Stimulated activated naive B cell treated with anti-CD40 and anti-IgM and Interleukin-4, amounts not matched to agents 10 μg/mL and 1 μg/mL and 100 μg/mL, for 72 hours (primary cell): ENCODE data around the gene FHIT.
A peak's percentile ranks its signal among the peaks of the same experiment; 100 is the strongest.

ENCODE experiments used
- ATAC-seq, 2 donors: fragments of 150-1000 bp; cut with Tn5 transposase; replicated peaks; 2 replicates each; pipeline ENCODE4 v1.10.0; 2021; ENCODE audit warnings: moderate library complexity in 1 of 2
- DNase-seq: peaks from one replicate; pipeline ENCODE4 v3.0.0; 2021
- H3K27ac Mint-ChIP-seq: one replicate; pipeline ENCODE4 v1.8.0; 2022; ENCODE audit warnings: mild to moderate bottlenecking, mixed read lengths
- H3K27me3 Mint-ChIP-seq, 2 donors: one replicate each; pipeline ENCODE4 v1.8.0; 2022; ENCODE audit warnings: mixed read lengths in 2 of 2
- H3K36me3 Mint-ChIP-seq, 2 donors: one replicate each; pipeline ENCODE4 v1.8.0; 2022; ENCODE audit warnings: mixed read lengths in 2 of 2, mild to moderate bottlenecking in 1 of 2
- H3K4me1 Mint-ChIP-seq, 2 donors: one replicate each; pipeline ENCODE4 v1.8.0; 2022; ENCODE audit warnings: mixed read lengths in 2 of 2, mild to moderate bottlenecking in 1 of 2
- H3K4me3 Mint-ChIP-seq, 2 donors: one replicate each; pipeline ENCODE4 v1.8.0; 2022; ENCODE audit warnings: mild to moderate bottlenecking in 2 of 2, mixed read lengths in 2 of 2, moderate library complexity in 1 of 2
- H3K9me3 Mint-ChIP-seq, 2 donors: one replicate each; pipeline ENCODE4 v1.8.0; 2022; ENCODE audit warnings: mixed read lengths in 2 of 2, mild to moderate bottlenecking in 1 of 2

Gene FHIT

DNA sequence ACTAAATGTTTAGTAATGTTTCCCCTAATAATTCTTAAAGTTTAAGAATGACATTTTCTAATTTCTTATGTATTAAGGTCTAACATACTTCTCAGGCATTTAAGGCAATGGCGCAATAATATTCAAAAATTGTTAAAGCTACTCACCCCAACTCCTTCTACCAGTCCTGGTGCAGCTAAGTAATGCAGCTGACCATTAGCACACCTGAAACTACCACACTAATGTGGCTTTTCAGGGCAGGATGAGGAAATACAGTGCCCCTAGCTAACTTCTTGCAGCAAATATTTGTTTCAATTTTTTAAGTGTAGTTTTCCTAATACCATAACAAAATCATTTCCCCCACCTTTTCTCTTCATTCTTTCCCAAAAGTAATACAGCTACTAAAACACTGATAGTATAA is 827.7 kb downstream of the FHIT start:
- DNase-seq (no peak), ATAC-seq (no peak)
- Mint-ChIP-seq H3K27me3 (no peaks in the 10 kb centered on the region), H3K36me3 (no peaks in the 10 kb centered on the region), H3K4me1 (peaks cover 0 to 9% of the 10 kb centered on the region in 2 donors), H3K9me3 (no peaks in the 10 kb centered on the region), H3K27ac (no peak overlapping the region), H3K4me3 (no peak overlapping the region)

DNA sequence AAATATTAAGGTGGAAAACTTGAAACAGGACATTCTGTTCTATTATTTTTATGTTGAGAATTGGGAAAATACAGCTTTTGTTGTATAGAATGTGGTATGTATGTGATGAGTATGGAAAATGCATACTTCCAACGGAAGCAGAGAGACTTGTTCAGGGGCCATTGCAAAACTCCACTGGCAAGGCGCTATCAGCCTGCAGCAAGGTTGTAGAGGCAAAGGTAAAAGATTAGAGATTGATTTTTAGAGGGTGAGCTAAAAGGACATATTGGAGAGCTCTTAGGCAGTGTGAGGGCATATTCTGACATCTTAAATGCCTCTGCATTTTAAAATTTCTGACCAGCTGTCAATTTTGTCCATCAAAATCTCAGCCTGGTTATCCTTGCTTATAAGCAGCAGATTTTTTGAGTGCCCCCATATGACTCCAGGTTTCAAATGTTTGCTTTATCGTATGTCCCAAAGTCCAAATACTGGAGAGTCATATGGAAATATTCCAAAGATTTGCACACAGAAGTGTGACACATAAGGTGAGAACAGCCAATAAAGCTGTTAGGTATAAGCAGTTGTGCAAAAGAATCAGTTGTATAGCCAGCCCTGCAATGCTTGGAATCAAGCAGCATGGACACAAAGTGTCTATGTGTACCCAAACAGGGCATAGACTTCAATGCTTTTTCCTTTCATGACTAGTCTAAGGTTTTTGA is 829.4 kb downstream of the FHIT start:
- no peak overlapping the region for H3K27ac Mint-ChIP-seq
- ATAC-seq, result no peak
- H3K36me3 Mint-ChIP-seq, result no peaks in the 10 kb centered on the region
- H3K4me3 Mint-ChIP-seq, result no peak overlapping the region
- H3K9me3 Mint-ChIP-seq, result no peaks in the 10 kb centered on the region
- DNase-seq, result no peak
- H3K27me3 Mint-ChIP-seq, result no peaks in the 10 kb centered on the region
- peaks cover 0 to 9% of the 10 kb centered on the region in 2 donors for H3K4me1 Mint-ChIP-seq

DNA sequence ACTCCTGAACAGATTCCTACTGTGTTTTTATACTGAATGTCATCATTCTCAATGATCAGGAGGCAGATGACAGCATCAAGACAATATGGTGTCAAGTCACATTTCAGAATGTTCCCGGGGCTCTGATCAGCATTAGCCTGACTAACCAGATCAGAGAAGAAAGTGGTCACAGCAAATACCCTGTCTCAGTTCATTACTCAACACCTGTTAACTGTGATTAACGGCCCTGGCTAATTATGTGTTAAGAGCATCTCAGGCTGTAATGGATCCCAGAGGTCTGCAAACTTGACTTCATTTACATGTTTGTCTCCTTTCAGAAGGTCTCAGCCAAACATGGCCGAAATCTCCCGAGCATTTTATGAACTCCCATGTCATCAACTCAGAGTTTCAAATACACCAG is 833.7 kb downstream of the FHIT start:
- Mint-ChIP-seq H3K4me1 (peaks cover 0 to 9% of the 10 kb centered on the region in 2 donors), H3K27ac (no peak overlapping the region), H3K36me3 (peaks cover 4 to 5% of the 10 kb centered on the region in 2 donors), H3K4me3 (no peak overlapping the region), H3K27me3 (no peaks in the 10 kb centered on the region), H3K9me3 (peaks cover 3 to 5% of the 10 kb centered on the region in 2 donors)
- ATAC-seq (no peak), DNase-seq (no peak)

DNA sequence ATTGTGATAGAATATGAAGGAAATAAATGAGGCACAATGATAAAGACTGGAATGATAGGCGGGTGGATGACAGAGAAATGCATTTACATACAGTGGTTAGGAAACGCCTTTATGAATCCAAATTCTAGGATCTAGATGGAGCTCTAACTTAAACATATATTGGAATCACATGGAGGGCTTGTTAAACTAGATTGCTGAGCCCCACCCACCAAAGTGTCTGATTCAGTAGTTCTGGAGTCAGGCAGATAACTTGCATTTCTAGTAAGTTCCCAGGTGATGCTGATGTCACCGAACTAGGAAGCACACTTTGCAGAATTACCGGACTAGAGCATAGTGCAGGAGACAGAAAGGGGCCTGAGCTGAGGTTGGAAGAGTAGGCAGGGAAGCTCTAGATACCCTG is 837.2 kb downstream of the FHIT start:
- ATAC-seq (no peak), DNase-seq (no peak)
- no peaks in the 10 kb centered on the region for H3K27me3 Mint-ChIP-seq
- H3K4me3 Mint-ChIP-seq, result no peak overlapping the region
- peaks cover 0 to 2% of the 10 kb centered on the region in 2 donors for H3K4me1 Mint-ChIP-seq
- peaks cover 3 to 5% of the 10 kb centered on the region in 2 donors for H3K9me3 Mint-ChIP-seq
- H3K36me3 Mint-ChIP-seq, result peaks cover 5 to 6% of the 10 kb centered on the region in 2 donors
- H3K27ac Mint-ChIP-seq, result no peak overlapping the region

DNA sequence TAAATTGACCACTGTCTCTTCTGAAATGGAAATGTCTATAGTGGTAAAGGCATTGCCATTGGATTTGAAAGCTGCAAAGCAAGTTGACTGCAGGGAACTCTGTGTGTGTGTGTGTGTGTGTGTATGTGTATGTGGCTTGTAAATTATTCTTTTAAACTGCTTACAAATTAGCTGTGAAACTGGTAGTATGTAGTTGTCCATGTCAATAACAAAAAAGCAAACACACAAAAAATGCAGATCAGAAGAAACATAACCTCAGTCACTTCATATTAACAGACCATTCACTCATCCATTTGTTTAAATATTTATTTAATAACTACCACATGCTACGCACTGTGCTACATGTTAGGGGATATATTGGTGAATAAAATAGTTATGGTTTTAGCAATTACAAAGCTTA is 837.7 kb downstream of the FHIT start:
- H3K4me3 Mint-ChIP-seq, result no peak overlapping the region
- ATAC-seq (no peak), DNase-seq (no peak)
- peaks cover 3 to 5% of the 10 kb centered on the region in 2 donors for H3K9me3 Mint-ChIP-seq
- H3K27ac Mint-ChIP-seq, result no peak overlapping the region
- no peaks in the 10 kb centered on the region for H3K4me1 Mint-ChIP-seq
- H3K27me3 Mint-ChIP-seq, result no peaks in the 10 kb centered on the region
- peaks cover 5 to 6% of the 10 kb centered on the region in 2 donors for H3K36me3 Mint-ChIP-seq

DNA sequence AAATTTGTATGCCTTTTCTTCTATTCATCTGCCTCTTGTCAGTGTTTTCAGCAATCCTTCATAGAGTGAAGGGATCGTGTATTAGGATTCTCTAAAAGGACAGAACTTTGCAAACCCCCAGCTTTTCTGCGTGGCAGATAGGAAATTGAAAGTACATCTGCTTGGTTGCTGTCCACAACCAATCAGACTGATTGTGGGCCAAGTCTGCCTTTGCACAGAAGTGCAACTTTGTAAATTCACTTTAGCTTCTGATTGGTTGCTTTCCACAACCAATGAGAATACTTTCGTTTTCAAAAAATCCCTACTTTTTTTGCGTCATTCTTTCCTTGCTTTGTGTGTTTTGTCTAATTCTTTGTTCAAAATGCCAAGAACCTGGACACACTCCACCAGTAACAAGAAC is 847.4 kb downstream of the FHIT start:
- H3K27me3 Mint-ChIP-seq, result no peaks in the 10 kb centered on the region
- no peak for DNase-seq
- no peaks in the 10 kb centered on the region for H3K36me3 Mint-ChIP-seq
- H3K27ac Mint-ChIP-seq, result no peak overlapping the region
- H3K4me3 Mint-ChIP-seq, result no peak overlapping the region
- peaks cover 0 to 1% of the 10 kb centered on the region in 2 donors for H3K9me3 Mint-ChIP-seq
- no peak for ATAC-seq
- peaks cover 4 to 5% of the 10 kb centered on the region in 2 donors for H3K4me1 Mint-ChIP-seq

DNA sequence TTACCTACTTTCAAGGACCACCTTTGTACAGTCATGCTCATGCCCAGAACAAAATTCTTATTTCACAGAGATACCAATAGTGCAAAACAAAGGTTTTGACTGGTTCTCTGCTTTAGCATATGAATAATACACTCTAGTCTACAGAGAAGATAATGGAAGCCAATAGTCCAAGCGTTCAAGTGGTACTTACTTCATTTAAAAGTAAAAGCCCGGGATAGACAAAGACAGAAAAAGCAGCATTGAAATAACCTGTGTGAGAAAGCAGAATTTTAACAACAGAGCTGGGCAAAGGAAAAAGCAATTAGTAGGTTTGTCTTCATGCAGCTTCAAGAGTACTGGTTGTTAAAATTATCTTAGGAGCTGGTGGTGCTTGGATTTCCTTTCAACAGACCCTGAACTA is 848.3 kb downstream of the FHIT start:
- no peak for ATAC-seq
- DNase-seq, result no peak
- no peaks in the 10 kb centered on the region for H3K36me3 Mint-ChIP-seq
- H3K4me1 Mint-ChIP-seq, result peaks cover 4 to 5% of the 10 kb centered on the region in 2 donors
- no peak overlapping the region for H3K4me3 Mint-ChIP-seq
- H3K9me3 Mint-ChIP-seq, result peaks cover under 1 to 2% of the 10 kb centered on the region in 2 donors
- no peak overlapping the region for H3K27ac Mint-ChIP-seq
- no peaks in the 10 kb centered on the region for H3K27me3 Mint-ChIP-seq

DNA sequence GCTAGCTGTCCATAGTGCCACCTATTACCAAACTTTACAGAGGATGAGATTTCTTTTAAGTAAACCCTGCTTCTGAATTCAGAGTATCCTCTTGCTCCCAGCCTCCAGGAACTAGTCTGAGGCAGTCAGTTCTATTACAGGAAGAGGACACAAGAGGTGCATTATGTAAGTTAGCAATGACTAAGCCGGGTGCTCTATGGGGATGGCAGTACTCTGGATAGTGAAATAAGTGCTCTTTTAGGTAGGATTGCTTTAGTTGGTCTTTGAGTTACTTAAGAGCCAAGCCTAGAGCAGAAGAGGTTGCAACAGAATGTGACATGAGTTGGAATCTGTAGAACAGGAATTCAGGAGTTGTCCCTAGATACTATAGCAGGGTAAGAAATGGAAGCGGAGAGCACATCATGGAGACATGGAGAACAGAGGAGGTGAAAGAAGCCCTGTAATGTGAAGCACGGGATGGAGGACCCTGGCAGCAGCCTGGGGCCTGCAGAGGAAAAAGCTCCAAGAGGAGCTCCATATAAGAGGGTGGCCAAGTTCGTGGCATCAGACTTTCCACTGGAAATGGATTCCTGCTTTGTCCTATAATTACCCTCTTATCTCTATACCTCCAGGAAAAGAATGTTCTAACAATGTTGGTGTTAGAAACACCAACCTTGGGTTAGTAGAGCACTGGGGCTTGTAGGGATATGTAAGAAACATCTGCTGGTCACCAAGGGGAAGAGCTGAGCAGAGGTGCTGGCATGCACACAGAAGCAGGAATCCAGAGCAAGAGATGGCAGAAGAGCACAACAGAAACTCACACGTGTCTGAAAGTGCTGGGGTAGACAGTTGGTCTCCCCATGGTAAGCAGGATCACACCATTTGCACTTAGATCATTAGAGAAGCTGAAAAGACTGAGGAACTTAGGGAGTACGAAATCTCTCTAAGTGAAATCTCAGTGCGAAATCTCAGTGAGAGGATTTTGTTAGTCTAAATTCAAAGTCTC is 851.1 kb downstream of the FHIT start:
- peaks cover 4 to 5% of the 10 kb centered on the region in 2 donors for H3K4me1 Mint-ChIP-seq
- H3K36me3 Mint-ChIP-seq, result no peaks in the 10 kb centered on the region
- no peak for DNase-seq
- peaks cover 4 to 5% of the 10 kb centered on the region in 2 donors for H3K9me3 Mint-ChIP-seq
- H3K4me3 Mint-ChIP-seq, result no peak overlapping the region
- no peaks in the 10 kb centered on the region for H3K27me3 Mint-ChIP-seq
- H3K27ac Mint-ChIP-seq, result peak overlapping the region; percentile 48
- ATAC-seq, result no peak

DNA sequence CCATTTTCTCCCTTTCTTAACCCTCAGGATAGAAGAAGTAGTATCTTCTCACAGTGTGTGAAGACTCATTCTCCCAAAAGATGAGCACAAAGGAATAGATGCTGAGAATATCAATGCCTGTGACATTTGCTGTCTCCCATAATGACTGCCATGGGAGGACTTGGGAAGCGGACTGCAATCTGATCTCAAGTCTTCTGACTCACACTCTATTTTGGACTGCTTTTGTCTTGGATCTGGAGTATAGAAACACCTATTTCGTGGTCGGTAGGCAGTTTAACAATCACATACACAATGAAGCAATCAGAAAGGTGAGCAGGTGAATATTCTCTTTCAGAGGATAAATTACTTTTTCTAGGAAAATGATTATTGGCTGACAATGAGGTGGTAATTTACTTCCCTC is 852.0 kb downstream of the FHIT start:
- Mint-ChIP-seq H3K4me1 (peaks cover 4 to 5% of the 10 kb centered on the region in 2 donors), H3K27me3 (no peaks in the 10 kb centered on the region), H3K4me3 (no peak overlapping the region), H3K27ac (no peak overlapping the region), H3K9me3 (peaks cover 4 to 5% of the 10 kb centered on the region in 2 donors), H3K36me3 (no peaks in the 10 kb centered on the region)
- ATAC-seq (no peak), DNase-seq (no peak)

DNA sequence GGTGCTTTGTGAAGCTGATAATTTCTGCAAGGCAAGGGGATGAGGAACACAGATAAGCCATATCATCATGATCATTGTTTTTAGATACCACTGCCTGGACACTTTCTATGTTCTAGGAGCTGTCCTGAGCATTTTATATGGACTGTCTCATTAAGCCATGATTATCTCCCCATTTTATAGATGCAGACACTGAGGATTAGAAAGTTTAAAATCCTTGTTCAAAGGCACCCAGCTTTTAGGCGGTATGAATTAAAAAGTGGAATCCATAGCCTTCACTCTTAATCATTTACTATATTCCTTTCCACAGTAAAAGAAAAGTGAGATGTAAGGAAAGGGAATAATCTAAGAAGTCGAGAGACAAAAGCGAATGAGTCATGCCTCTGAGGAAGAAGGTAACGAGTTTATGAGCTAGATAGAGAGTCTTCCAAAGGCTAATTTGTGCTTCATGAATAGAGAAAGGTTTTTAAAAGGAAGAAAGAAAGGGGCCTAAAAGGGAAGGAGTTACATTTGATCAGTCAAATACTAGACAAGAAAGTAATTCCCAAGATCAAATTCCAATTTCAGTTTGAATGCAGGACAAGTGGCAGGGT is 856.0 kb downstream of the FHIT start:
- H3K27me3 Mint-ChIP-seq, result no peaks in the 10 kb centered on the region
- no peak overlapping the region for H3K27ac Mint-ChIP-seq
- H3K4me1 Mint-ChIP-seq, result no peaks in the 10 kb centered on the region
- H3K9me3 Mint-ChIP-seq, result peaks cover 4 to 5% of the 10 kb centered on the region in 2 donors
- no peak for DNase-seq
- H3K4me3 Mint-ChIP-seq, result no peak overlapping the region
- H3K36me3 Mint-ChIP-seq, result no peaks in the 10 kb centered on the region
- ATAC-seq, result no peak

DNA sequence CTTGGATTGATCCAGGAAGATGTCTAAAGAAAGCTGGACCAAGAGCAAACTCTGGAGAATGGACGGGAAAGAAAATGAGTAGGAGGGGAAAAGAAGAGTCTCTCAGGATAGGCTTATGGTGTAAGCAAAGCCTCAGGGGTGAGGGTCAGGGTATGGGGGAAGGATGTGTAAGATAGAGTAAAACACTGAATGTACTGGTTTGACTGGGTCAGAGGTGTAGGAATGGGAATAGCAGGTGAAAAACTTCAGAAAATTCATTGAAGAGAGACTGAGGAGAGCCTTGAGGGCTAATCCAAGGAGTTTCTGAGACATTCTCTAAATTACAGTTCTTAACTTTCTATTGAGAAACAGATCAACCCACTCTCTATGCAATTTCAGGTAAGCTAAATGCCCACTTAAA is 857.3 kb downstream of the FHIT start:
- no peak for DNase-seq
- no peaks in the 10 kb centered on the region for H3K27me3 Mint-ChIP-seq
- no peaks in the 10 kb centered on the region for H3K4me1 Mint-ChIP-seq
- no peaks in the 10 kb centered on the region for H3K36me3 Mint-ChIP-seq
- ATAC-seq, result no peak
- H3K27ac Mint-ChIP-seq, result no peak overlapping the region
- no peak overlapping the region for H3K4me3 Mint-ChIP-seq
- peaks cover 4% of the 10 kb centered on the region in 2 donors for H3K9me3 Mint-ChIP-seq

DNA sequence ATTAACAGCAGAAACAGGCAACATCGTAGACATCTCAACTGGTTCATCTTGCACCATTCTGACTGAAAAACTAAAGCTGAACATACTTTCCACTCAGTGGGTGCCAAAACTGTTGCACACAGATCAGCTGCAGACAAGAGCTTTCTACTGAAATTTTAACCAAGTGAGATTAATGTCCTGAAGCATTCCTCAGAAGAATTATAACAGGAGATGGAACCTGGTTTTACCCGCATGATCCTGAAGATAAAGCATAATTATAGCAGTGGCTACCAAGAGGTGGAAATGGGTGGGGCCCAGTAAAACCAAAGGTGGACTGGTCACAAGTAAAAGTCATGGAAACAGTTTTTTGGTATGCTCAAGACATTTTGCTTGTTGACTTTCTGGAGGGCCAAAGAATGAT is 858.8 kb downstream of the FHIT start:
- H3K27me3 Mint-ChIP-seq, result no peaks in the 10 kb centered on the region
- DNase-seq, result no peak
- ATAC-seq, result no peak
- H3K27ac Mint-ChIP-seq, result no peak overlapping the region
- no peak overlapping the region for H3K4me3 Mint-ChIP-seq
- H3K4me1 Mint-ChIP-seq, result no peaks in the 10 kb centered on the region
- H3K9me3 Mint-ChIP-seq, result no peaks in the 10 kb centered on the region
- no peaks in the 10 kb centered on the region for H3K36me3 Mint-ChIP-seq

DNA sequence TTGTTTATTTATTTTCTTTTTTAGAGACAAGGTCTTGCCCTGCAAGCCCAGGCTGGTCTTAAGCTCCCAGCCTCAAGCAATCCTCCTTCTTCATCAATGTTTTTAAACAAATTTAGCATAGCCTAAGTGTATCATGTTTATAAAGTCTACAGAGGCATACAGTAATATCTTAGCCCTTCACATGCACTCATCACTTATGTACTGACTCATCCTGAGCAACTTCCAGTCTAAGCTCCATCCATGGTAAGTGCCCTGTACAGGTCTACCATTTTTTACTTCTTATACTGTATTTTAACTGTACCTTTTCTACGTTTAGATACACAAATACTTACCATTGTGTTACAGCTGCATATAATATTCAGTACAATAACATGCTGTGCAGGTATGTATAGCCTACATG is 860.0 kb downstream of the FHIT start:
- H3K9me3 Mint-ChIP-seq, result no peaks in the 10 kb centered on the region
- no peak overlapping the region for H3K27ac Mint-ChIP-seq
- no peaks in the 10 kb centered on the region for H3K36me3 Mint-ChIP-seq
- H3K27me3 Mint-ChIP-seq, result no peaks in the 10 kb centered on the region
- no peak for DNase-seq
- no peak overlapping the region for H3K4me3 Mint-ChIP-seq
- H3K4me1 Mint-ChIP-seq, result no peaks in the 10 kb centered on the region
- no peak for ATAC-seq

DNA sequence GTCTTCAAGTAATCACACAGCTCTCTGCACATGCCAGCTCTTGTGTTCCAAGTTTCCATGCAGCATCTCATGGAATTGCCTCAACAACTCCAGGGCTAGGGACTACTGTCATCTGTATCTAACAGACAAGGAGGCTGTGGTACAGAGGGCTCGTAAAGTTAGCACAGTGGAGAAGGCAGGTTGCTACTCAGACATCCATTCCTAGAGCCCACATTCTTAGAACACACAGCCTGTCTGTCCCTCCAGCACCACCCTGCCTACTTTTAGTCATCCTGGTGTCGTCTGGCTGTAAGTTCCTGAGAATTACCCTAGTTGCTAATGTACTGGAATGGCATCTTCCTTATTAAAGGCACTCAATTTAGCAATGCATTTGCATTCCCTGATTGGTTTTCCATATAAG is 862.5 kb downstream of the FHIT start:
- no peak for DNase-seq
- Mint-ChIP-seq H3K4me1 (no peaks in the 10 kb centered on the region), H3K27ac (no peak overlapping the region), H3K36me3 (no peaks in the 10 kb centered on the region), H3K9me3 (no peaks in the 10 kb centered on the region), H3K27me3 (no peaks in the 10 kb centered on the region), H3K4me3 (no peak overlapping the region)
- ATAC-seq, result no peak
